GM18519 (cell line): Measurements from ENCODE around the gene INTS3.

Experiments
- ATAC-seq: cut with Tn5 transposase; IDR thresholded peaks from one replicate; pipeline ENCODE4 v1.9.1; 2021; ENCODE audit warnings: mild to moderate bottlenecking, moderate library complexity; ENCODE audit not compliant: unreplicated experiment, low FRiP score

INTS3 gene

DNA sequence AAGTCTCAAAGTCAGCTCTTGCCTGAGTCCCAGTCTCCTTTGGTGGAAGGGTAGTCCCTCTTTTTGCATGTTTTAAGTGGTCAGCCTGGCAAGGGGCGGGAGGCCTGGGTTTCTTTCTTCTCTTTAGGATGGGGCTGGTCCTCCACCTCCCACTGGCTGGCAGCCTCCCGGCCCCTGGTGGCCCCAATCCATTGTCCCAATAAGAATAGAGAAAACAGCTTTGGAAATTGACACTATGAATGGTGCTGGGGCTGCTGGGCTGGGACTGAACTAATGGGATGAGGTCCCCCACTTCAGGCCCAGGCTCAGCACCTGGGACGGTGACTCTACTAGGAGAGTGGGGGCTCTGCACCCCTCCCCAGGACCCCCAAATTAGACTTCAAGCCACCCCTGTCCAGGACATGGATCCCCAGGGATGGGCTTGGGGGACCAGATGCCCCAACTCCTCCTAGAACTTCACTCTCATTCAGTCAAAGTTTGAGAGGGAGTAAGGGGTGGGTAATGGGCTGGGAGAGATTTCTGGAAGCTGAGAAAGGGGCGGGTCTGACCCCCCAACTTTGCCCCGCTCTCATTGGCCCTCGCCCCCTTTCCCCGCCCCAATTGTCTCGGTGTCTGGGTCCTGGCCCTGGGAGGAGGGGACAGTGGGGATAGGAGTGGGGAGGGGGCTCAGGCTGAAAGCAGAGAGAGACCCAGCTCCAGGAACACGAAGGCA lies 65.6 kb downstream of the INTS3 start:
- ATAC-seq: no peak

DNA sequence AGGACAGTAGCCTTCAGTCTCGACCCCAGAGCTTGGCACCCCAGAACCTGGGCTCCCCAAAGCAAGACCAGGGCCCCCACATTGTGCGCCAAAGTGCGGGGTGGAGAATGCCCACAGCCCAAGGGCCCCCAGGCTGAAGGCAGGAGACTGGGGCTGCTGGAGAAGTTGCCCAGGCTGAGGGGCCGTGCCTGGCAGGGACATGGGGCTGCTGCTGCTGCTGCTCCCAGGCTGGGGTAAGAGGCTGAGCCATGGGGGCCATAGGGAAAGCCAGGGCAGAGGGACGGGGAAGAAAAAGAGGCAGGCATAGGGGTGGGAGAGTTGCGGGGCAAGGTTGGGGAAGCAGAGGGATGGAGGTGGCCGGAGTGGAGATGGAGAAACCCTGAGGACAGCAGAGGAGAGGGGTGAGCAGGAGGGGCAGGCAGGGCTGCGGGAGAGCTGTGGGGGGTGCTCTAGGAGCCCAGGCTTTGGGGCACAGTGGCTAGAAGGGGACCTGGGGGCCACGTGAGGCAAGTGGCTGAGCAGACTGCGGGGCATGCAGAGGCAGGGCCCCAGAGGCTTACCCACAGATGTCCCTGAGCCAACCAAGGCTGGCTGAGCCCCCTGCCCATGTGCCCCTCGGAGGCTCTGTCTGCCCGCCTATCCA lies 66.2 kb downstream of the INTS3 start:
- ATAC-seq: no peak

DNA sequence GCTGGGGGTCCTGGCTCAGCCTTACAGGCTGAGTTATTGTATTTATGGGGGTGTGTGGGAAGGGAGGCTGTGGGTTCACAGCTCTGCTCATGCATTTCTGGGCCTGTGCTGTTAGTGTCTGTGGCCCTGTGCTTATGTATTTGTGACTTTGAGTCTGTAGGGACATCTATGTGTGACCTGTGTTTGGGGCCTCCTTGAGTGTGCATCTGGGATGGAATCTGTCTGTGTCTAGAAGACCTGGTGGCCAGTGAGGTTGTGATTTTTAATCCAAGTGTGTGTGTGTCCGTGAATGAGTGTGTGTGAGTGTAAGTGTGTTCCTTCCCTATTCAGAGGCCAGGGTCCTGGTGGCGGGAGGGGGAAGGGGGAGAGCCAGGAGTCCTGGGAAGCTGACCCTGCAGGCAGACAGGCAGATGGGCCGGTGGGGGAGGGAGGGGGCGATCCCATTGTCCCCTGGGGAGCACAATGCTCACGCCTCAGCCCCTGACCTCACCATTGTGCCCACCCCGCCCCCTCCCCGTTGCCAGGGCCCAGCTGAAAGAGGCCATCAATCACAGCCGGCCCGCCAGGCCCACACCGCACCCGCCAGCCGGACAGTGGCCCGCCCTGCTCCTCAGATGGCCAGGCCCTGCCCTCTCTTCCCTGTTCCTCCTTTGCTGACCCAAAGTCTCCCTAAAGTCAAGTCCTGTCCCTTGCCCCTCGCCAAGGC lies 66.9 kb downstream of the INTS3 start:
- ATAC-seq: no peak

DNA sequence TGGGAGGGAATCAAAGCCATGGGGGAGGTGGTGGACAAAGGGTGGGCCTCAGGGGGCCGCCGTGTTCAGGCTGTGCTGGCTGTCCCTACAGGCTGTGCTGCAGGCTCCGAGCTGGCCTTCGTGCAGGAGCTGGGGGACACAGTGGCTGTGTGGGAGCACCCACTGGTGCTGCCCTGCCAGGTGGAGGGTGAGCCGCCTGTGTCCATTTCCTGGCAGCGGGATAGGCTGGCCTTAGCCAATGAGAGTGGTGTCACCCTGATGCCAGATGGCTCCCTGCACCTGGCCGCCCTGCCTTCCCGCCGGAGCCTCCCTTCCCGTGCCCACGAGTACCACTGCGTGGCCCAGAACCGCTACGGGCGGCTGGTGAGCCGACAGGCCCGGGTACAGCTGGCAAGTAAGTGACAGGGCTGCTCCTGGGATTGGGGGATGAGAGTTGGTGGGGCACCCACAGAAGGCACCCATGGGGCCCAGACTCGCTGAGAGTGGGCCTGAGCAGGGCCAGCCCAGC lies 67.5 kb downstream of the INTS3 start:
- ATAC-seq: no peak

DNA sequence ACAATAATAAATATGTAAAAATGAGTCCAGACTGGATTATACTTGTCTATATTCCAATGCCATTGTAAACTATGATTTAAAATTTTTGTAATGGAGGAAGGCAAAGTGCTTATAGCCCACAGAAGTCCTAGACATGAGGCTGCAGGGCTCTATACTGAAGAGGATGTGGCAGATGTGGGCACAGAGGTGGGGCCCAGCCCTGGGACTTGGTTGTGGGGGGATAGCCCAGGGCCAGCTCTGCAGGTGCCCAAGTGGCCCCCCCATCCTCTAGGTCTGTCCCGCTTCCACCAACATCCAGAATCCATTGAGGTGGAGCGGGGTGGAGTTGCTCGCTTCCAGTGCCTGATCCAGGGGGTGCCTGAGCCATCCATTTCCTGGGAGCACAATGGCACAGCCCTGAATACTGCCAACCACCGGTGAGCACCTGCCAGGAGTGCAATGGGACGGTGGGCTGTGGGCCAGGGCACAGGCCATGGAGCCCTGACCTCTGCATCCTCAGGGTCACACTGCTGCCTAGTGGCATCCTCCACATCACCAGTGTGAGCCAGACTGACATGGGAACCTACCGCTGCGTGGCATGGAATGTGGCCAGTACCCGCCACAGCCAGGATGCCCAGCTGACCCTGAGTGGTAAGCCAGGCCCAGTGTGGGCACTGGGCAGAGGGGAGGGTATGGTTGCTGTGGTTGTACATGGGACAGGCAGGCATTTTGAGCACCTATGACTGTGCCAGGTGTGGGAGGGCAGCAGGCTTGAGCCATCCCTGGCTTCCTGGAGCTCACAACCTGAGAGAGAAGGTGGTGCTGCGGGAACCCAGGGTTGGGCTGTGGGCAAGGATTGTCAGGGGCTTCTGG lies 68.3 kb downstream of the INTS3 start:
- no peak for ATAC-seq

DNA sequence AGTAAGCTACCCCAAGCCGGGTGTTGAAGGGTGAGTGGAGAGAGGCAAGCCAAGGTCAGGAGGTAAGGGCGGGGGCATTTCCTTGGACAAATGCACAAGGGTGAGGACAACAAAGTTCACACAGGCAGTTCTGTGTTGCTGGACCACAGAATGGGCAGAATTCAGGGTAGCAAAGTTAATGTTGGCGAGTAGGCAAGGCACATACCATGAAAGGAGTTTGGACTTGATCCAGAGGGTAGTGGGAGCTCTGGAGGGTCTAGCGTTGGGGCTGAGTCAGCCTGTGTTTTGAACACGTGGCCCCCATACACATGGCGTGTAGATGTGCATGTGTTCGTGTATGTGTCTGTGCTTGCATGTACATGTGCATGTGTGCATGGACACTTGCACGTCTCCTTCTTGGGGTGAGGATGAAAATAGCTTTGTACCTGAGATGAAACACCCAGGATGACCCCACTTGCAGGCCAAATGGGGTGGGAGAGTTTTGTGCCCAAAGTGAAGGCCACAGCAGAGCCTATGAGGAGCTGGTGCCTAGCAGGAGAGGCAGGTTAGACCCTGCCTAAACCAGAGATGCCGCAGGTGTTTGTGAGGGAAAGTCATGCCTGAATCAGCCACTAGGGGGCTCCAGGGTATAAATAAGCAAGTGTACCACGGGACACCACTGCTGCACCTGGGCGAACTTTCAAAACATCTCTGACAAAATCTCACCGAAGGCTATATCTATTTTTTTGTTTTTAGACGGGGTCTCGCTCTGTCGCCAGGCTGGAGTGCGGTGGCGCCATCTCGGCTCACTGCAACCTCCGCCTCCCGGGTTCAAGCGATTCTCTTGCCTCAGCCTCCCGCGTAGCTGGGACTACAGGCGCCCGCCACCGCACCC lies 69.2 kb downstream of the INTS3 start:
- ATAC-seq: no peak

DNA sequence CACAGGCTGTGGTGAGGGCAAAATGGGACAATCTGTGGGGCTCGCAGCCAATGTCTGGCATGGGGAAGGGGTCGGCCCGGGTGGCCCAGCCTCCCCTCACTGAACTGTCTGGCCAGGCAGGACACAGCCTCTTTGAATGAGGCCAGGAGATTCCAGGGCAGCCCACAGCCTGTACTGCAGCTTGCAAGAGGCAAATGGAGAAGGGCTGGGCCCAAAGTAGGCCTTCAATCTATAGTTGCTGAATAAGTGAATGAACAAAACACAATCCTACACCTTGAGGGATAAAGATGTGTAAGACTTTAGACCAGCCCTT lies 70.6 kb downstream of the INTS3 start:
- ATAC-seq: no peak

DNA sequence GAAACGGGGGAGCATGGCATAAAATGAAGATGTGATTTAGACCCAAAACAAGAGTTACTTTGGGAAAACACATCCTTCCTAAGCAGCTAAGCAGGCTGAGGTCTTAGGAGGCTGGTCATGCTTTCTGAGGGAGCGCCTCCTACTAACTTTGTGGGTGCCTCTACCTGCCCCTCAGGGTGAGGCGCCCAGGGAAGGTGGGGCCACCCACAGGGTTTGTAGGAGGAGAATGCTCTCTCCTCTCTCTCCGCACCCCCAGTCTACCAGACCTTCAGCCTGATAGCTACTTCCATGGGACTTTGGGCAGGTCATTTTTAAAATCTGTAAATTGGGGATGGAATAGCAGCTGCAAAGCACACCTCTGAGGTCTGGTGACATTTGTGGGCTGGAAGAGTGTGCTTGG lies 71.2 kb downstream of the INTS3 start:
- ATAC-seq: no peak

DNA sequence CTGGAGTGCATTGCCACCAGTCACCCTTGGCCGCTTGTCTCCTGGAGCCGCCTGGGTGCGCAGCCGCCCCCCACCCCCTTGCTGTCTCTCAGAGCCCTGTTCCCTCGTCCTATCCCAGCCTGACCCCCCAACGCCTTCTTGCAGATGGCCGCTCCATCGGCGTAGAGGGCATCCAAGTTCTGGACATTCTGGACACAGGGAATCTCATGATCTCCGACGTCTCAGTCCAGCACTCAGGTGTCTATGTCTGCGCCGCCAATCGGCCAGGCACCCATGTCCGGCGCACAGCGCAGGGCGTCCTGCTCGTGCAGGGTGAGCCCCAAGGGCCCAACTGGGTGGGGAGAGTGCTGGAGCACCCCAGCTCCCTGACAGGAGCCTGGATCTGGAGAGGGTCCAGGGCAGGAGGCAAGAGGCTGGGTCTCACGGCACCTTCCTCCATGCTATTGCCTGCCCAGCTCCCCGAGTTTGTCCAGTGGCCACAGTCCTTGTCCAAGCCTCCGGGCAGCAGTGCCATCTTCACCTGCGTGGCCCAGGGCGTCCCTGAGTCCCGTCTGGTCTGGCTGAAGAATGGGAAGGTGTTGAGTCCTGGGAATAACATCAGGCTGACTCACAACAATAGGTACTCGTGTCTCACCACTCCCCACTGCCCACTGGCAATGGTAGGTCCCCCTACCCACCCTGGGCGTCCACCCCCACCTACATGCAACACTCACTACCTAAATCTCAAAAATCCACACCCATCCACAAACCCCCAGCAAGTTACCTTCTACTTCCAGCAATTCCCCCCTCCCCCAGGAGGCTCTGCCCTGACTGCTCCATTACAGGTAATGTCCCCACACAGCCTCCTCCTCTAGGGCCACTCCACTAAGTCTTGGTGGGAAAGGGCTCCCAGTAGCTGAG lies 72.0 kb downstream of the INTS3 start:
- ATAC-seq: no peak

DNA sequence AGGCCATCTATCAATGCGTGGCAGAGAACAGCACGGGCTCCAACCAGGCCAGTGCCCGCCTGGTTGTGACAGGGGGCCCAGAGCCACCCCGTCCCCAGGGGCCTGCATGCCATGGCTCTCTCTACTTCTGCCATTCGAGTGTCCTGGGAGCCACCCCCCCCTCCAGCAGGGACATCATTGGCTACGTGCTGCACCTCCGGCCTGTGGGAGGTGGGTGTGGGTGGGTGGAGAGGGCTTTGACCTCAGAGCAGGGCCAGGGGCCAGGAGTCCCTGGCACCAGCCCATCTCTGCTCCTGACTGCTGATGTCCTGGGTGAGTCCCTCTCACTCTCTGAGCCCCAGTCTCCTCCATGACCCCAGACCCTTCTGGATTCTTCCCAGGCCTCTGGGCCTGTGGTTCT lies 72.7 kb downstream of the INTS3 start:
- no peak for ATAC-seq

DNA sequence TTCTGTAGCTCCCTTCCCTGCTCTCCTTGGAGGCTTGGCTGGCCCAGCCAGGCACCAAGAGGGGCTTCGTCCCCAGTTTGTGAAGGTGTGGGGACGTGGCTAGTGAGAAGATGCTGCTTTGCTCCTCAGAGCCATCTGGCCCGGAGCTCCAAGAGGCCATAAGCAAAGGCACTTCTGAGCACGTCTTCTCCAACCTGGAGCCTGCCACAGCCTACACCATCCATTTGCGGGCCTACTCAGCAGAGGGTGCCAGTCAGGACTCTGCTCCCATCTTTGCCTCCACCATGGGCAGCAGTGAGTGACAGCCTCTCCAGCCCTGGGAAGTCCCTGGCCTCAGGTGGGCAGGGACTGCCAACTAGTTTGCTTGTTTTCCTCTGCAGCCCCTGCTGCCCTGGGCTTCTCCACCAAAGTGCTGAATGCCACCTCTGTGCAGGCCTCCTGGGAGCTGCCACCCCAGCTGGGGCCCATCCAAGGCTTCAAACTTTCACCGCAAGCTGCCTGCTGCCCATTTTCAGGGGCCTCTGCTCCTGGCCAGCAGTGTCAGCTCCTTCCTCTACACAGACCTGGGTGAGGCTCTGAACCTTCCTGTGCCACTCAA lies 73.3 kb downstream of the INTS3 start:
- no peak for ATAC-seq

DNA sequence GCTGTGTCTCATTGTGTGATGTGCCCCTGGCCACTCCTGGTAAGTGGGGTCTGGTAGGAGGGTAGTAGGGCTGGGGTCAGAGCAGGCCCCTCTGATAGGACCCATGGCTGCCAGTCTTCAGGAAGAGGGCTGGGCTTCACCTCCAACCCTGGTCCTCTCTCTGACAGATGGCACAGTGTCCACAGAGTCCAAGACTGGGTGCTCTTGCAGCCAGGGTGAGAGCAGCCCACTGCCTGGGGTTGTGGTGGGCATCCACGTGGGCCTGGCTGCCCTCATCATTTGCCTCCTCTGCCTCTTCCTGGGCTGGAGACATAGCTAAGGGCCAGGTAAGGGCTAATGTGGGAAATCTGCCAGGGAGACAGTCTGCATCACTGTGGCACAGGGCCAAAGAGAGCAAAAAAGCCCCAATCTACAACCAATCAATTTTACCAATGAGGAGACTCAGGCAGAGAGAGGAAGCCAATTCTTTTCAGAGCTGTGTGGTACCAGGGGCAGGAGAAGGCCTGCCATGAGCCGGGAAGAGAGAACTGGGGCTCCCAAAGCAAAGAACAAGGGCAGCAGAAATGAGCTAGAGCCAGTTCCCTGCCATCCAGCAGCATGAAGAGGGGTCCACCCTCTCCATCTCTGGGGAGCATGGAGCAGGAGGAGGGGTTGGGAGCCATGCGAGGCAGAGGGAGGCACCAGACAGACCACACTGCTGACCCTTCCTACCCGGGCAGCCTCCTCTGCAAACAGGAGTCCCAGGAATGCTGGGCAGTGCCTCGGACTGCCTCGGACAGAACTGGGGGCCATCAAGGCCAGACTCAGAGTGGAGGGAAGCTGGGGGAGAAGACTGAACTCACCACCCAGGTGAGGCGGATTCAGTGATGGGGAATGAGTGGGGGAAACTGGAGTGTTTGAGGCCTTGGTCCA lies 74.2 kb downstream of the INTS3 start:
- ATAC-seq: no peak

DNA sequence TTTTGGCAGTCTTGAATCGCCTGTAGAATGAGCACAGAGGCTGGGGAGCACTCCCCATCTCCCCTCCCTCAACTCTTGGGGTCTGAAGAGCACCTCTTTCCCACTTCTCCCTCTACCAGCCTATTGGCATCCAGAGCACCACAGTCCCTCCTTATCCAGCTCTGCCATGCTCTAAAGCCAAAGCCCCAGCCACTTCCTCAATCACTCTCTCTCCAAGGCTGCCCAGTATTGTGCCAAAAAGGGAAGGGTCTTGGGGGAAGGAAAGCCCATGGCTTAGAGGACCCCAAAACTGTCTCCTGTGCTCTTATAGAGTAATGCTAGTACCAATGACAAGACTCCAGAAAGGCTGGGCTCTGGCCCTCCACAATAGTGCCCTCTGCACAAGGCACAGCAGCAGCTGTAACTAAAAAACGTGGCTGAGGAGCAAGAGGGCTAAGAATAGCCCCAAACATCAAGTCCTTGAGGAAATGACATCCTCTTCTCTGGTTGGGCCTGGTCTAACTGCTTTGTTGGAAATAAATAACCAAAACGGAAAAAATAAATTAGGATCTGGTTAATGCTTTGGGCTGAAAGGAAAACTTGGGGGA lies 75.7 kb downstream of the INTS3 start:
- no peak for ATAC-seq

DNA sequence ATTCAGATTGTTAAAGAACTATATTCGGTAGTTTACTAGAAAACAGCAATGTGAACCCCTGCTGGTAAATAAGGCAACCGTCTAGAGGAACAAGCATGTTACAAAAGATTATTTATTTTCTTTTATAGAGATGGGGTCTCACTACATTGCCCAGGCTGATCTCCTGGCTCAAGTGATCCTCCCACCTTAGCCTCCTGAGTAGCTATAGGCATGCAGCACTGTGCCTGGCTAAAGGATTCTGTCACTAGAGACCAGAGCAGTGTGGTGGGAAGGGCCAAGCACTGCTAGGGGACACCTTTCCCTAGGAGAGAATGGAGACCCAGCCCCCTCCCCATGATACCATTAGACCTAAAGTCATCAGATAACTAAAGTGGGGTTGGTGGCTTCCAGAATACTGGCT lies 76.3 kb downstream of the INTS3 start:
- ATAC-seq: no peak

DNA sequence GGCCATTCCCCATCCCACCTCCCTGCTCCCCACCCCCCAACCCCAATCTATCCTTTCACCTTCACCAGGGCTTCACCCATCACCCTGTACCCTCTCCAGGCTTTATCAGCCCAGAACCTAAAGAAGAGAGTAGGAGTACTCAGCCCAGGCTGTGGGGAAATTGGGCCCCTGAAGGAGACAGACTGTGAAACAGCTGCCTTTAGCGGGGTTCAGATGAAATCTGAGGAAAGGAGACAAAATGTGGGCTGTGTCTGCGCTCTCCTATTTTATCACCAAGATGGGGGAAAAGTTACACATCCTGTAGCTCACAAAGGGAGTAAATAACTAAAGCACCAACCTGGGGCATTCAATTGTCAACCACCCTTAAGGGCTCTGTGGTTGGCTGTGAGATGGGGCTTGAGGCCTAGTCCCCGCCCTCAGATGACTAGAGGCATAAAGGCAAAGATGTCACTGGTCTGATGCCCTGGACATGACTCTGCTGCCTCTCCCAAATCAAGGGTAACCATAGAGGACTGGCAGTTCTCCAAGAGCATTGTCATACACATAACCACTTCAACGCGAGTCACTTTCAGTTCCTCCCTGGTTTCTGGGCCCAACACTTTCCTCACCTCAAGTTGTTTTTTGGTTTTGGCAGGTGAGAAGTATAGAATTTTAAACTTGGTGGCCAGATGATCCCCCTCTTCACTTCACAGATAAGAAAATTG lies 77.3 kb downstream of the INTS3 start:
- ATAC-seq: peak; percentile 76

DNA sequence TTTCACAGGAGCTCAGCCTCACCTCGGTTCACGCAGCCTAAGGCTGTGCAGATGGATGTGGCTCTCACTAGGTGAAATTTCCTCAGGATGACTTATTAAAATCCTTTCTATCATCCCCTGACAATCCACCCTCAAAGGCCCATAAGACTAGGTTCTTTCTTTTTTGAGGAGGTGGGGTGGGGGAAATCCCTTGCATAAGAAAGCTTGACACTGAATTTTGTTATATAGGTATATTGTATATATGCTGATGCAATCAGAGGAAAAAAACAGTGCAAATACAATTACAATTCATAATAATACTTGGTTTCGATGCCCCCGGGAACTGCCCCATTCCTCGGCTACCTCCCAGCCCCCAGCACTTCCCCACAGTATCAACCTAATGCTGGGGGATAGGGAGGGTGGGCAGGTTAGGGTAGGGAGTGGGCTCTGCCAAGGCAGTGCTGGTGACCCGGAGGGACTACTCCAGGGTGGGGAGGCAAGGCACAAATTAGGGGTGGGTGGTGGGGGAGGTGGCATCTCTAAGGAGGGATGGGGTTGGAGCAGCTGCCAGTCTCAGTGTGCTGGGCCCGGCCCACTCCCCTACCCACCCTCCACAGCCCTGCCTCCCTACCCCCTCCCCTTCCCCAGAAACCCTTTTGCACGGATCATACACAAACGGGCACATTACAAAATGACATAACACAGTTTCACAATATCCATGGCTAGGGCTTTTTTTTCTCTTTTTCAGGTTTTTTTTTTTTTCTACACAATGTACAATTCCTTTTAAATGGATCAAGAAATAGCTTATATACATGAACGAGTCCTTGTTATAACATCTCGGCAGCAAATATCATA lies 78.3 kb downstream of the INTS3 start:
- ATAC-seq: no peak
